ENCODE results near the gene MST1R. TPM values are rescaled to one million over a fixed set of nuclear protein-coding genes. Genes with fewer than 3 reads are reported as not detected.

Gene MST1R
- total and polyA plus RNA-seq, 2 of the 4 experiments (the other 2 are of a cell fraction): under 0.01 to 0.14 TPM

DNA sequence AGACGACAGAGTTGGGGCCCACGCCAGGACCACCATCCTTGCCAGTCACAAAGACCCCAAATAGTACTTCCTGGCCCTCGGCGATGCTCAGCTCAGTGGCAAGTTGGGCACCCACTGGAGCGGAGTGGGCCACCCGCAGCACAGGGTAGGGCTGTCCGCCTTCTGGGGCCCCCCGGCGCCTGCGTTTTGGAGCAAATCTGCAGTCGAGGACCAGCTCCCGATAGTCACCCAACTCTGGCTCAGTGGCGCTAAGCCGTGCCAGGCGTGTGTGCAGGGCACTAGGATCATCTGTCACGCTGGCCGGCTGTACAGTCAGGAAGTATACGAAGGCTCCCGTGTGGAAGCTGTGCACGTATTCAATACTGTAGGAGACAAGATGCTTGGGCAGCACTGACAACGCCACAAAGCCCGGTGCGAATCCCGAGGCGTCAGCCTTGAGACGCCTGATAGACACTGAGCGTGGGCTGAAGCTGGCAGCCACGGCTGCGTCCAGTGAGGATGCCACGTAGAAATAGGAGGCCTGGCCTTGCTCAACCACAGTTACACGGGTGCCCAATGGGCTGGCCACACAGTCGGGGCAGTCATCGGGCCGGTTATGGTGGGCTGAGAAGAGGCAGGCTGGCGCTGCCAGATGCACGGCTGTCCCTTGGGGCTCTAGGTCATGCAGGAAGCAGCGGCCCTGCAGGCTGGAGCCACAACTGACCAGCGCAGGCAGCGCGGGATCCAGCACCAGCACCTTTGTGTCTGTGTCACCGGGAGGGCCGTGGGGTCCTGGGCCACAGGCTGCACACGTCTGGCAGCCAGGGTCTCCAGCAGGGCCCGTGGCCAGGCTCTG lies 945 bp downstream of the MST1R start:
- no peaks in the 10 kb centered on the region for H4K20me1 ChIP-seq (ENCODE audit: insufficient read depth, low read length)
- no peak overlapping the region for H2AFZ ChIP-seq (replicated peaks; ENCODE audit: low read length, poor library complexity)
- H3K4me1 ChIP-seq (ENCODE audit: control insufficient read depth, insufficient read depth, low read length): peaks cover 14% of the 10 kb centered on the region
- H3K4ac ChIP-seq (ENCODE audit: low read depth, low read length): no peak overlapping the region
- H3K9me1 ChIP-seq (ENCODE audit: insufficient read depth, low read length): peaks cover 2% of the 10 kb centered on the region; the same call in 1 of the 2 replicates
- H3K4me3 ChIP-seq (ENCODE audit: insufficient read depth, low read depth, low read length): no peak overlapping the region
- H2AK5ac ChIP-seq (ENCODE audit: low read depth, low read length): no peak overlapping the region
- no peak overlapping the region for H3K14ac ChIP-seq (replicated peaks; ENCODE audit: low read depth, low read length)
- no peak overlapping the region for H2BK20ac ChIP-seq (ENCODE audit: low read depth, low read length)
- H2BK120ac ChIP-seq (ENCODE audit: low read depth, low read length): no peak overlapping the region
- H3K56ac ChIP-seq (ENCODE audit: extremely low read depth, insufficient read depth, low read length): no peak overlapping the region
- no peak overlapping the region for H2BK5ac ChIP-seq (ENCODE audit: low read depth, low read length, poor library complexity, severe bottlenecking)
- in situ Hi-C loops (cut with MboI; ENCODE audit: low sequenced_read_pairs): no loop called here
- H3K23ac ChIP-seq (ENCODE audit: low read depth, low read length): no peak overlapping the region
- BruUV-seq (replicated peaks): no TSS peak
- H3K4me2 ChIP-seq (ENCODE audit: low read depth, low read length): no peak overlapping the region
- no peak for ATAC-seq (ENCODE audit: low read depth)
- no peaks in the 10 kb centered on the region for H3K9me3 ChIP-seq (ENCODE audit: control insufficient read depth, insufficient read depth, low read length)
- no peaks in the 10 kb centered on the region for H3K79me1 ChIP-seq (ENCODE audit: low read depth in 1 of 2, low read length in 2 of 2)
- H3K36me3 ChIP-seq (ENCODE audit: control insufficient read depth, insufficient read depth, low read length): no peaks in the 10 kb centered on the region
- CTCF ChIA-PET: interaction anchor here (1.5 kb wide), 1 partner anchor 64 kb away, joined by 3 read pairs; no protein-coding TSS in a partner anchor
- no peak overlapping the region for H4K8ac ChIP-seq (ENCODE audit: low read depth in 2 of 2, low read length in 2 of 2)
- H4K91ac ChIP-seq (ENCODE audit: insufficient read depth, low read depth, low read length): no peak overlapping the region
- H2AK9ac ChIP-seq (replicated peaks; ENCODE audit: low read depth, low read length, poor library complexity): no peak overlapping the region
- H3K18ac ChIP-seq (ENCODE audit: low read depth, low read length): no peak overlapping the region
- intact Hi-C loops (cut with micrococcal nuclease): no loop called here
- no peak overlapping the region for H3K27ac ChIP-seq (ENCODE audit: insufficient read depth, low read length)
- H3K27me3 ChIP-seq (ENCODE audit: control insufficient read depth, insufficient read depth, low read length): no peaks in the 10 kb centered on the region
- H2BK15ac ChIP-seq (ENCODE audit: low read depth, low read length): no peak overlapping the region
- 92% methylated on average over 34 of the region's 44 CpGs; no CpG with 5 or more reads in 1 of the 2 experiments for WGBS, 2 experiments (ENCODE audit: extremely low coverage in 2 of 2, insufficient read length in 1 of 2)
- POLR2A ChIA-PET (ENCODE audit: unreplicated experiment): no interaction called here
- no peak for DNase-seq
- dilution Hi-C loops (cut with HindIII; ENCODE audit: low sequenced_read_pairs, unreplicated experiment): no loop called here
- no peak overlapping the region for H3K9ac ChIP-seq (ENCODE audit: low read depth, low read length)
- no peak overlapping the region for H4K5ac ChIP-seq (ENCODE audit: low read depth, low read length)
- TF ChIP-seq BHLHE40 (IDR thresholded peaks at IDR 0.05; ENCODE audit: low read depth, low read length): no peak
- no peak for TF ChIP-seq MXI1 (IDR thresholded peaks at IDR 0.05; ENCODE audit: borderline replicate concordance, low read depth, low read length)
- TF ChIP-seq CHD1 (IDR thresholded peaks at IDR 0.05; ENCODE audit: low read depth, low read length): no peak
- no peak for TF ChIP-seq SMC3 (IDR thresholded peaks at IDR 0.05; ENCODE audit: low read depth, low read length)
- TF ChIP-seq CTCF (conservative IDR thresholded peaks at IDR 0.05; ENCODE audit: low read depth, low read length): no peak
- TF ChIP-seq NFE2L2 (IDR thresholded peaks at IDR 0.05; ENCODE audit: low read depth, low read length): no peak
- no peak for TF ChIP-seq POLR2A (IDR thresholded peaks at IDR 0.05; ENCODE audit: low read depth, low read length)
- TF ChIP-seq CEBPB (IDR thresholded peaks at IDR 0.05; ENCODE audit: low read depth, low read length): no peak
- TF ChIP-seq RCOR1 (IDR thresholded peaks at IDR 0.05; ENCODE audit: insufficient replicate concordance, low read length): no peak
- TF ChIP-seq, protein P1, sequence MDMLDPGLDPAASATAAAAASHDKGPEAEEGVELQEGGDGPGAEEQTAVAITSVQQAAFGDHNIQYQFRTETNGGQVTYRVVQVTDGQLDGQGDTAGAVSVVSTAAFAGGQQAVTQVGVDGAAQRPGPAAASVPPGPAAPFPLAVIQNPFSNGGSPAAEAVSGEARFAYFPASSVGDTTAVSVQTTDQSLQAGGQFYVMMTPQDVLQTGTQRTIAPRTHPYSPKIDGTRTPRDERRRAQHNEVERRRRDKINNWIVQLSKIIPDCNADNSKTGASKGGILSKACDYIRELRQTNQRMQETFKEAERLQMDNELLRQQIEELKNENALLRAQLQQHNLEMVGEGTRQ (IDR thresholded peaks at IDR 0.05; ENCODE audit: low read depth, low read length): no peak
- no peak for TF ChIP-seq MAFK (IDR thresholded peaks at IDR 0.05; ENCODE audit: low read depth, low read length)
- no peak for TF ChIP-seq FOS (IDR thresholded peaks at IDR 0.05; ENCODE audit: low read depth, low read length)
- TF ChIP-seq, protein P2, sequence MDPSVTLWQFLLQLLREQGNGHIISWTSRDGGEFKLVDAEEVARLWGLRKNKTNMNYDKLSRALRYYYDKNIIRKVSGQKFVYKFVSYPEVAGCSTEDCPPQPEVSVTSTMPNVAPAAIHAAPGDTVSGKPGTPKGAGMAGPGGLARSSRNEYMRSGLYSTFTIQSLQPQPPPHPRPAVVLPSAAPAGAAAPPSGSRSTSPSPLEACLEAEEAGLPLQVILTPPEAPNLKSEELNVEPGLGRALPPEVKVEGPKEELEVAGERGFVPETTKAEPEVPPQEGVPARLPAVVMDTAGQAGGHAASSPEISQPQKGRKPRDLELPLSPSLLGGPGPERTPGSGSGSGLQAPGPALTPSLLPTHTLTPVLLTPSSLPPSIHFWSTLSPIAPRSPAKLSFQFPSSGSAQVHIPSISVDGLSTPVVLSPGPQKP (IDR thresholded peaks at IDR 0.05; ENCODE audit: borderline replicate concordance, low read depth, low read length): no peak
- TF ChIP-seq RFX5 (IDR thresholded peaks at IDR 0.05; ENCODE audit: low read depth, low read length): no peak
- no peak for TF ChIP-seq MAZ (IDR thresholded peaks at IDR 0.05; ENCODE audit: borderline replicate concordance, low read depth, low read length)
